Body of pancreas (tissue), 4 donors: ENCODE results near the gene EHBP1. TPM values are rescaled to one million over a fixed set of nuclear protein-coding genes. Genes with fewer than 3 reads are reported as not detected.

ENCODE experiments used
- ATAC-seq: fragments of 150-250 bp; one replicate; pipeline ENCODE4 v1.9.1; 2016
- DNase-seq, 4 donors: peaks; one replicate each; pipeline ENCODE4 v3.0.0-alpha.2; 2019
- H3K27ac ChIP-seq, 4 donors: fragments of 200-600 bp; sonication (generic); 1 replicate in 3 of 4; 2 replicates in 1 of 4; pipeline versions ENCODE4 v1.5.1 to v1.6.1; 2016 to 2019; ENCODE audit warnings: mild to moderate bottlenecking in 1 of 4, mixed read lengths in 1 of 4, moderate library complexity in 1 of 4
- H3K27me3 ChIP-seq, 2 donors: fragments of 200-600 bp; sonication (generic); one replicate each; pipeline ENCODE4 v1.6.0; 2016; ENCODE audit warnings: mild to moderate bottlenecking in 1 of 2
- H3K36me3 ChIP-seq, 2 donors: fragments of 200-600 bp; sonication (generic); replicated peaks in 1 of 2; 2 replicates each; pipeline ENCODE4 v1.5.1; 2016; ENCODE audit warnings: low read depth in 2 of 2; ENCODE audit not compliant: insufficient read depth in 1 of 2
- H3K4me1 ChIP-seq: fragments of 200-600 bp; sonication (generic); one replicate; pipeline ENCODE4 v1.6.0; 2016
- H3K4me3 ChIP-seq, 2 donors: fragments of 200-600 bp; sonication (generic); 1 replicate in 1 of 2; 2 replicates in 1 of 2; pipeline ENCODE4 v1.5.1; 2016 to 2019
- H3K9me3 ChIP-seq, 3 donors: fragments of 200-600 bp; sonication (generic); 1 replicate in 2 of 3; 2 replicates in 1 of 3; pipeline ENCODE4 v1.5.1; 2016
- CTCF ChIP-seq, 7 experiments: fragments of 450-650 bp in 4 of 7; fragments of 200-600 bp in 3 of 7; sonication (generic) in 3 of 7; IDR thresholded peaks; one replicate each; pipeline ENCODE4 v1.5.1; 2016 to 2019; ENCODE audit warnings: antibody characterized with exemption in 7 of 7
- POLR2A ChIP-seq, 3 donors: fragments of 450-650 bp; IDR thresholded peaks; one replicate each; pipeline ENCODE4 v1.6.1; 2016; ENCODE audit warnings: antibody characterized with exemption in 3 of 3, mild to moderate bottlenecking in 2 of 3
- WGBS, 2 donors: methylation state at CpG; one replicate each; pipeline ENCODE4 v1.1.5; 2017; 5-methylcytosine and 5-hydroxymethylcytosine counted together
- intact Hi-C: fragments of 100-400 bp; cut with DNase I; formaldehyde crosslinking; loops from one replicate; pipeline ENCODE4 v1.15.1; 2023
- total RNA-seq, 2 donors: library from RNA; depleted of rRNA; stranded (reverse); fragments of >200 nt; gene quantifications; one replicate each; pipeline ENCODE4 v1.1.0, GENCODE V29; 2016

Gene EHBP1
- total RNA-seq, 2 donors from 2014 or later: 43.6 to 45.8 TPM

- Histone ChIP-seq H3K9me3 (no peaks in the 10 kb centered on the region), H3K4me3 (no peak overlapping the region), H3K27me3 (no peaks in the 10 kb centered on the region), H3K4me1 (peaks cover 65% of the 10 kb centered on the region), H3K27ac (no peak overlapping the region), H3K36me3 (no peaks in the 10 kb centered on the region)
- WGBS, 2 donors: 89% methylated on average over 2 of the region's 2 CpGs
- intact Hi-C loops: no loop called here
- ATAC-seq: no peak
- no peak for DNase-seq
- TF ChIP-seq POLR2A (IDR thresholded peaks at IDR 0.05): no peak
- TF ChIP-seq CTCF (IDR thresholded peaks at IDR 0.05): no peak
Measured at GRCh38 chr2:62793213-62793612, 87.7 kb downstream of the EHBP1 start.

DNA sequence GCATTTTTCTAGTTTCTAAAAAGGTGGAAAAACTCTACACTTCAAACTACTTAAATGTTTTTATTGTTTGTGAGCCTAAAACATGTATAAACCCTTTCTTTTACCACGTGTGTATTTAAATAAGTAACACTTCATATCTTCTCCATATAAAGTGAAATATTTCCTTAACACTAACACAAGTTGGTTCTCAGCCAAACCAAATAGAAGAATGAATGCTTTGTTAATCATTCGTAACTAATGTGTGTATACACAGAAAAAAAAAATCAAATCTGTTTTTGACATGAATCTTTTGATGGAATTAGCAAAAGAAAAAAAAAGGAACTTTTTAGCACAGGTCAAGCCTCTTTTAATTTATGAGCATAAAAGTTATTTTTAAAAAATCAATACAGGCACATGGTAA, 89.3 kb downstream of the EHBP1 start:
- ATAC-seq (peak; percentile 75), DNase-seq (no peak)
- intact Hi-C loops: no loop called here
- no peak overlapping the region for H3K4me3 ChIP-seq
- TF ChIP-seq POLR2A (IDR thresholded peaks at IDR 0.05) (no peak), CTCF (IDR thresholded peaks at IDR 0.05) (no peak)
- no peaks in the 10 kb centered on the region for H3K36me3 ChIP-seq
- H3K27me3 ChIP-seq: no peaks in the 10 kb centered on the region
- H3K27ac ChIP-seq: peak overlapping the region in 1 of 4 donors; percentile 49
- H3K4me1 ChIP-seq: peaks cover 53% of the 10 kb centered on the region
- WGBS, 2 donors: 5 to 9% methylated on average over 2 of the region's 2 CpGs
- no peaks in the 10 kb centered on the region for H3K9me3 ChIP-seq

GRCh38 chr2:62795341-62795740, 89.8 kb downstream of the EHBP1 start:
- Histone ChIP-seq H3K27ac (peak overlapping the region in 1 of 4 donors; percentile 49), H3K9me3 (no peaks in the 10 kb centered on the region), H3K36me3 (no peaks in the 10 kb centered on the region), H3K27me3 (no peaks in the 10 kb centered on the region), H3K4me1 (peaks cover 48% of the 10 kb centered on the region), H3K4me3 (no peak overlapping the region)
- DNase-seq (no peak), ATAC-seq (no peak)
- intact Hi-C loops: no loop called here
- TF ChIP-seq POLR2A (IDR thresholded peaks at IDR 0.05) (no peak), CTCF (IDR thresholded peaks at IDR 0.05) (no peak)

DNA sequence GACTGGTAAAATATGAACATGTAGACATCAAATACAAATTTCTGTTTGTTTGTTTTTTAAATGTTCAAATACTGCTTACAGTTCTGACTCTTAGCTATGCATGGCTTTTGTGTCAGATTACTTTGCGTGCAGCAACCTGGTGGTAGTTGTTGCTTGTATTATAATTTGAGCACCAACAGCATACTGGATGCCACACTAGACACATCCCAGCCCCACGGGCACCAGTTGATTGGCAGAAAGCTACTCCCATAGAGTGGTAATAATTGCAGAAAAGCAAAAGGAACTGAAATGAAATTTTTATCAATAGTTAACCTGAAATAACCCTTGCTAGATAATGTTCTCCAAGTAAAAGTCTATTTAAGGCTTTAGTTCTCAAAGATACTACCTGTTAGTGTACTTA, 91.6 kb downstream of the EHBP1 start:
- H3K4me3 ChIP-seq: no peak overlapping the region
- 54 to 56% methylated on average over 2 of the region's 2 CpGs for WGBS, 2 donors
- H3K9me3 ChIP-seq: no peaks in the 10 kb centered on the region
- no peaks in the 10 kb centered on the region for H3K36me3 ChIP-seq
- intact Hi-C loops: no loop called here
- no peak for DNase-seq
- ATAC-seq: no peak
- no peaks in the 10 kb centered on the region for H3K27me3 ChIP-seq
- TF ChIP-seq POLR2A (IDR thresholded peaks at IDR 0.05) (no peak), CTCF (IDR thresholded peaks at IDR 0.05) (no peak)
- peaks cover 43% of the 10 kb centered on the region for H3K4me1 ChIP-seq
- no peak overlapping the region for H3K27ac ChIP-seq

- no peaks in the 10 kb centered on the region for H3K27me3 ChIP-seq
- H3K4me1 ChIP-seq: peaks cover 24% of the 10 kb centered on the region
- no peaks in the 10 kb centered on the region for H3K9me3 ChIP-seq
- ATAC-seq: no peak
- no peak for DNase-seq
- H3K27ac ChIP-seq: no peak overlapping the region
- TF ChIP-seq POLR2A (IDR thresholded peaks at IDR 0.05) (no peak), CTCF (IDR thresholded peaks at IDR 0.05) (no peak)
- H3K4me3 ChIP-seq: no peak overlapping the region
- intact Hi-C loops: no loop called here
- H3K36me3 ChIP-seq: no peaks in the 10 kb centered on the region
Measured at GRCh38 chr2:62800618-62801017, 95.1 kb downstream of the EHBP1 start.
